Hindlimb muscle (tissue), 1 donor: Measurements from ENCODE around the gene ZNF654. TPM values are rescaled to one million over a fixed set of nuclear protein-coding genes. Genes with fewer than 3 reads are reported as not detected.
A peak's percentile ranks its signal among the peaks of the same experiment; 100 is the strongest.
"Not testable (repeated sequence)": the region's sequence is repeated elsewhere in the genome, so short reads cannot be mapped to it uniquely, and the experiment has no call there.

Source experiments
- DNase-seq: peaks from one replicate; pipeline ENCODE4 v3.0.0-alpha.2; 2013
- polyA plus RNA-seq: library from polyadenylated mRNA; unstranded; fragments of 120-200 nt; gene quantifications from one replicate; pipeline ENCODE4 v1.2.1, GENCODE V29; 2013; ENCODE audit not compliant: insufficient read length

The ZNF654 gene
- polyA plus RNA-seq, result 9.2 TPM

GRCh38 chr3:88058581-88059379 is at the start of gene ZNF654, which contains the start of gene CGGBP1:
ZNF654 (plus strand) TSS chr3:88059255; CDS start chr3:88059320, 65 bp downstream.
CGGBP1 (minus strand) TSS chr3:88059005; CDS start chr3:88055976, 3,029 bp downstream.
- peak; percentile 98 for DNase-seq

DNA sequence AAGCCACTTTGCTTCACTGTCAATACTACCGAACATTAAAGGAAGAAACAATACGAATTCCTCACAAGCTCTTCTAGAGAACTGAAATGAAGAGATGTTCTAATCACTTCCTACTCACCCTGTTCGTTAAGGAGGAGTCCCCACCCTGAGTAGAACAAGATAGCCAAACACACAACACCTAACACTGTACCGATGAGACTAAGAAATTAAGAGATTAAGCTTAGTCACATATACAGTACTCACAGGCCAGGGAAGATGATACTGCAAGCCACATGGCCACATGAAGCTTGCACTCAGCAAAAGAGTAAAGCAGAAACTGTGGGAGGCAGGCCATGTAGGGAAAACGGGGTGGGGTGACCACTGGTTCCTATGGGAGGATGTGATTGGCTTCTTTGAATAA is 48.2 kb upstream of the ZNF654 start:
- DNase-seq, result no peak

DNA sequence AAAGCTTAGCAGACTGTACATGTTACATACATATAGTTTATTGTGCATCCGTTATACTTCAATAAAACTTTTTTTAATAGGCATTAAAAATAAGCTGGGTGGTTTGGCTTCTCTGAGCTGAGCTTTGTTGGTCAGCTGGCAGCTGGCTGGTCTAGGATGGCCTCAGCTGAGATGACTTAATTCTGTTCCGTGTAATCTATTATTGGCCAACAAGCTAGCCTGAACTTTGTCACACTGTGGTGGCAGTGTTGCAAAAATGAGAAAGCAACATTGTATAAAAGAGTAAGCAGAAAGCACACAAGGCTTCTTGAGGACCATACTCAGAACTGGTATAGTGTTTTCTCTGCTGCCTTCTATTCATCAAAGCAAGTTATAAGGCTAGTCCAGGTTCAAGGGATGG is 45.5 kb upstream of the ZNF654 start:
- no peak for DNase-seq

DNA sequence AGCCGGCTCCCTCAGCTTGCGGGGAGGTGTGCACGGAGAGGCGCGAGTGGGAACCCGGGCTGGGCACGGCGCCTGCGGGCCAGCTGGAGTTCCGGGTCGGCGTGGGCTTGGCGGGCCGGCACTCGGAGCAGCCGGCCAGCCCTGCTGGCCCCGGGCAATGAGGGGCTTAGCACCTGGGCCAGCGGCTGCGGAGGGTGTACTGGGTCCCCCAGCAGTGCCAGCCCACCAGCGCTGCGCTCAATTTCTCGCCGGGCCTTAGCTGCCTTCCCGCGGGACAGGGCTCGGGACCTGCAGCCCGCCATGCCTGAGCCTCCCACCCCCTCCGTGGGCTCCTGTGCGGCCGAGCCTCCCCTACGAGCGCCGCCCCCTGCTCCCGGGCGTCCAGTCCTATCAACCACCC is 43.4 kb upstream of the ZNF654 start:
- DNase-seq, result not testable (repeated sequence)

GRCh38 chr3:88019024-88019423 is 40.0 kb upstream of the ZNF654 start:
- no peak for DNase-seq

DNA sequence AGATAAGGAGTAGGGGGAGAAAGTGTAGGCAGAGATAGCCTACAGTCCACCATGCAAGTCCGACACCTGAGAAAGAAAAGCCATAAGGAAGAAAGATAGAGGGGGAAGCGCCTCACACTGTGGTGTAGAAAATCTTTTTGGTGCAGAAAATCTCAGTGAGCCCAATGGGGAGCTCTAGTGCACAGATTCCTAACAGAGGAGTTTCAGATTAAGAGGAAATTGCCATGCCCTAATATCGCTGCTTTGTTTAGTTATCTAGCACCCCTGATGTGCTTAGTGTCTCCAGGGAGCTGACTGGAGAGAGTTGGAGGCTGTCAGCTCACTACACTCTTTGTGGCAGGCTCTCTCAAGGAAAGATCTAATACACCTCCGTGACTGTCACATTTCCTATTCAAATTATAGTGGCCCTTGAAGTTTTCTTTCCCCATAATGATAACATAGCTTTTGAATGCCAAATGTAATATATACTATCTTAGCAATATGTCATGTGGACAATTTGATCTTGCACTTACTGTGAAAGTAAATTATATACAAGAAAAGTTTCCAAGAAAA is 34.0 kb upstream of the ZNF654 start:
- no peak for DNase-seq

GRCh38 chr3:88028876-88029275 is 30.2 kb upstream of the ZNF654 start:
- DNase-seq, result no peak

DNA sequence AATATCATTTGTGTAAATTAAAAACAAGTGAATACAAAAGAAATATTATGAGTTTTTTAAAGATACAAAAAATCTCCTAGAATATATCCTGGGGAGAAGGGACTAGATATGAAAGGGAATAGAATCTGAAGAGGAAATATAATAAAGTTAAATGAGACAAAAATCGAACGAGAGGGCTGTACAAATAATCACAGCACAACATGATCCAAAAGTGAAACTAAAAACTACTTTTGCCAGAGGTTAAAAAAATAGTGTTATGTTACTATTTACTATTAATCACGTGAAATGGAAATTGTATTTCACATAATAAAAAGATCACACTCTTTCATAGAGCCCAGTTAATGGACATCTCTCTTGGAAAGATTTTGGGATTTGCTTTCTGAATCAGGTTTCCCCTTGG is 28.8 kb upstream of the ZNF654 start:
- DNase-seq, result no peak

- peak; percentile 13 for DNase-seq
Observed at GRCh38 chr3:88031642-88032077, 27.4 kb upstream of the ZNF654 start.

- no peak for DNase-seq
Observed at GRCh38 chr3:88032245-88032644, 26.8 kb upstream of the ZNF654 start.

DNA sequence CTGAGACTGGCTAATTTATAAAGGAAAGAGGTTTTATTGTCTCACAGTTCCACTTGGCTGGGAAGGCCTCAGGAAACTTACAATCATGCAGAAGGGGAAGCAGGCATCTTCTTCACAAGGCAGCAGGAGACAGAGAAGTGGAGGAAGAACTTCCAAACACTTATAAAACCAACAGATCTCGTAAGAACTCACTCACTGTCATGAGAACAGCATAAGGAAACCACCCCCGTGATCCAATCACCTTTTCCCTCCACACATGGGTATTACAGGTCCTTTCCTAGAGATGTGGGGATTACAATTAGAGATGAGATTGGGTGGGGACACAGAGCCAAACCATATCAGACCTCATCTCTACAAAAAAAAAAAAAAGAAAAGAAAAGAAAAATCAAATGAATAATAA is 26.0 kb upstream of the ZNF654 start:
- DNase-seq, result no peak

GRCh38 chr3:88033808-88034207 is 25.2 kb upstream of the ZNF654 start:
- no peak for DNase-seq

- no peak for DNase-seq
Observed at GRCh38 chr3:88034491-88035275, 24.4 kb upstream of the ZNF654 start.

DNA sequence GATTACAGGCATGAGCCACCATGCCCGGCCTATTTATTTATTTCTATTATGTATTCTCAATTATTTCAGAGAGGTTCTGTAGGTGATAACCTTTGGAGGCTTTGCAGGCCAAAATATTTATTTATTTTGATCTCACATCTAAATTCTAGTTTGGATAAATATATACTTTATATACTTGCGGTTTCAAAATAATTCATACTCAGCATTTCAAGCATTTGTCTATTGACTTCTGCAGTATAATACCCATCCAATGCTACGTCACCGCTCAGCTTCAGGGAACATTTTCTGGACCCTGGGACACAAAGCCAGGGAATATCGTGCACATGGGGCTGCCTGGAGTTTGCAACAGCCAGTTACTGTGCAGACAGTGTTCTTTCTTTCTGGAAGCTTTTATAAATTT is 22.8 kb upstream of the ZNF654 start:
- no peak for DNase-seq

GRCh38 chr3:88038566-88038965 is 20.5 kb upstream of the ZNF654 start:
- no peak for DNase-seq

GRCh38 chr3:88040529-88040928 is 18.5 kb upstream of the ZNF654 start:
- no peak for DNase-seq

DNA sequence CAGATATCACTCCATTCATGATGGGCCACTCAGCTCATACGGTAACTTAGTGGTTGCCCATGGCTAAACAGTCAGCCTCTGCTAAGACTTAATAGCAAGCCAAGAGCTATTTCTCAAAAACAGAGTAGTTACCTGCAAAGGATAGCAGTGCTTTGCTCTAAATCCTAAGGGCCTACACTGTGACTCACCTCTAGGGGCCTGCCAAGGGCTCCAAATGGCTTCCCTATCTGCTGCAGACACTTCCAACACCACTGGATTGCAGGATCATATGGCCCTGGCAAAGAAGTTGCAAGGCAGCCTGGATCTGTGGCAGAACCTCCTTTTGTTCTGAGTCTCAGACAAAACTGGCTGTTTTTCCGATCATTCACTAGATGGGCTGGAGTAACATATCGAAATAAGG is 18.1 kb upstream of the ZNF654 start:
- no peak for DNase-seq

- DNase-seq, result no peak
Observed at GRCh38 chr3:88044411-88044810, 14.6 kb upstream of the ZNF654 start.

- DNase-seq, result no peak
Observed at GRCh38 chr3:88046766-88047165, 12.3 kb upstream of the ZNF654 start.

GRCh38 chr3:88057630-88058305 is 1.3 kb upstream of the ZNF654 start:
- DNase-seq, result peak; percentile 14

DNA sequence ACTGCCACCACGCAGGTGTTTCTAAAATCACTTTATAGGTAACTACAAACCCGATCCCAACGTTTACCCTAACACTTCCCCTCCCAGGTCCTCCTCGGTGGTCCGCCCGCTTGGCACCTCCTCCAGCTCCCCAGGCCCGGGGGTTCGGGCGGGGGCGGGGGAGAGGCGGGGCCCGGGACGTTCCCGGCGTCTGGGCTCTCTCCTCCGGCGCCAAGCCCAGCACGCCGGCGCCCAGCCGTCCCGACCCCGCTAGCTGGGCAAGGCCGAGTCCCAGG is 812 bp upstream of the ZNF654 start:
- DNase-seq, result no peak

GRCh38 chr3:88059380-88060170 is 520 bp downstream of the ZNF654 start:
- DNase-seq, result no peak
